ENCODE data around the gene KPTN. TPM values are rescaled to one million over a fixed set of nuclear protein-coding genes. Genes with fewer than 3 reads are reported as not detected.

KPTN gene
- total RNA-seq, 1 donor from 2014 or later = 12.0 TPM

DNA sequence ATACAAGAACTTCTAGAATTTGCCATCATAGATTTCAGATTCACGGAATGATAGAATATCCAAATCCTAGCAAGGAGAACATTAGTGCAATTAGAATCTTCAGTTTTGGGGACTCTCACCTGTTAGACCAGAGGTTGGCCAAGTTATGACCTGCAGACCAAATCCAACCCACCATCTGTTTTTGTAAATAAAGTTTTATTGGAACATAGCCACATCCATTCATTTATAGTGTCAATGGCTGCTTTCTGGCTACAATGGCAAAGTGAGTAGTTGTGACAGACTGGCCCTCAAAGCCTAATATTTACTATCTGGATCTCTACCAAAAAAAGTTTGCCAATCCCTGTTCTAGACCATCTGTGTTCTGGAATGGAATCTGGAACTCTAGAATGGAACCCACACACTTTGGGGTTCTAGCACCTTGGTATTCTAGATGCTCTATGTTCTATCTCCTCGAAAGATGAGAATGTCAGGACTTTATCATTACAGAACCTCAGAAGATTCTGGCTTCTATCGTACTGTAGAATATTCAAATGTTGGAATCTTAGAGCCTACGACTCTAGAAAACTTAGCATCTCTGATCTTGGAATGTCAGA lies 2.5 kb downstream of the KPTN start:
- Mint-ChIP-seq H3K36me3 (ENCODE audit: low read depth, unreplicated experiment) (peaks cover 7% of the 10 kb centered on the region), H3K27ac (ENCODE audit: unreplicated experiment) (no peak overlapping the region), H3K27me3 (ENCODE audit: unreplicated experiment) (peaks cover 9% of the 10 kb centered on the region), H3K4me1 (ENCODE audit: unreplicated experiment) (peaks cover 7% of the 10 kb centered on the region), H3K4me3 (ENCODE audit: unreplicated experiment) (no peak overlapping the region), H3K9me3 (ENCODE audit: unreplicated experiment) (no peaks in the 10 kb centered on the region)
- TF ChIP-seq, protein P1, sequence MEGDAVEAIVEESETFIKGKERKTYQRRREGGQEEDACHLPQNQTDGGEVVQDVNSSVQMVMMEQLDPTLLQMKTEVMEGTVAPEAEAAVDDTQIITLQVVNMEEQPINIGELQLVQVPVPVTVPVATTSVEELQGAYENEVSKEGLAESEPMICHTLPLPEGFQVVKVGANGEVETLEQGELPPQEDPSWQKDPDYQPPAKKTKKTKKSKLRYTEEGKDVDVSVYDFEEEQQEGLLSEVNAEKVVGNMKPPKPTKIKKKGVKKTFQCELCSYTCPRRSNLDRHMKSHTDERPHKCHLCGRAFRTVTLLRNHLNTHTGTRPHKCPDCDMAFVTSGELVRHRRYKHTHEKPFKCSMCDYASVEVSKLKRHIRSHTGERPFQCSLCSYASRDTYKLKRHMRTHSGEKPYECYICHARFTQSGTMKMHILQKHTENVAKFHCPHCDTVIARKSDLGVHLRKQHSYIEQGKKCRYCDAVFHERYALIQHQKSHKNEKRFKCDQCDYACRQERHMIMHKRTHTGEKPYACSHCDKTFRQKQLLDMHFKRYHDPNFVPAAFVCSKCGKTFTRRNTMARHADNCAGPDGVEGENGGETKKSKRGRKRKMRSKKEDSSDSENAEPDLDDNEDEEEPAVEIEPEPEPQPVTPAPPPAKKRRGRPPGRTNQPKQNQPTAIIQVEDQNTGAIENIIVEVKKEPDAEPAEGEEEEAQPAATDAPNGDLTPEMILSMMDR (IDR thresholded peaks at IDR 0.05; ENCODE audit: unreplicated experiment) = no peak
- no peak for DNase-seq (ENCODE audit: low spot score)

DNA sequence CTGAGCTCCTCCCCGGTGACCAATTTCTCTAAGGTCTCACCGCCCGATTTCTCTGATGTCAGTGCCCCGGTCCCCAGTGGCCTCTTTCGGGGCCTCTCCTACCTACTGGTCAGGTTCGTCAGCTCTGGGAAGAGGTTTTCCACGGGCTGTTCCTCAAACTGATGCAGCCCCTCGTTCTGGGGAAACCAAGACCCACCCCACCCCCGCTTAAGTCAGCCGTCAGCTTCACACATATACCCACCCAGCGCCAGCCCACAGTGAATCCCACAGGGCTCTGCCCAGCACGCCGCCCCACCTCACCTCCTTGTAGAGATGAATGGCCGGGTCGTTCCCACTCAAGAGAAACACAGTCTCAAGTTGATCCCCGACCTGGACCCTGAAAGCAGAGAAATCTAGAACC lies 3.4 kb downstream of the KPTN start:
- peaks cover 7% of the 10 kb centered on the region for H3K36me3 Mint-ChIP-seq (ENCODE audit: low read depth, unreplicated experiment)
- H3K4me3 Mint-ChIP-seq (ENCODE audit: unreplicated experiment) = no peak overlapping the region
- H3K27me3 Mint-ChIP-seq (ENCODE audit: unreplicated experiment) = peaks cover 5% of the 10 kb centered on the region
- H3K9me3 Mint-ChIP-seq (ENCODE audit: unreplicated experiment) = no peaks in the 10 kb centered on the region
- peaks cover 7% of the 10 kb centered on the region for H3K4me1 Mint-ChIP-seq (ENCODE audit: unreplicated experiment)
- H3K27ac Mint-ChIP-seq (ENCODE audit: unreplicated experiment) = no peak overlapping the region
- no peak for DNase-seq (ENCODE audit: low spot score)
- TF ChIP-seq, protein P1 (IDR thresholded peaks at IDR 0.05; ENCODE audit: unreplicated experiment) = no peak

DNA sequence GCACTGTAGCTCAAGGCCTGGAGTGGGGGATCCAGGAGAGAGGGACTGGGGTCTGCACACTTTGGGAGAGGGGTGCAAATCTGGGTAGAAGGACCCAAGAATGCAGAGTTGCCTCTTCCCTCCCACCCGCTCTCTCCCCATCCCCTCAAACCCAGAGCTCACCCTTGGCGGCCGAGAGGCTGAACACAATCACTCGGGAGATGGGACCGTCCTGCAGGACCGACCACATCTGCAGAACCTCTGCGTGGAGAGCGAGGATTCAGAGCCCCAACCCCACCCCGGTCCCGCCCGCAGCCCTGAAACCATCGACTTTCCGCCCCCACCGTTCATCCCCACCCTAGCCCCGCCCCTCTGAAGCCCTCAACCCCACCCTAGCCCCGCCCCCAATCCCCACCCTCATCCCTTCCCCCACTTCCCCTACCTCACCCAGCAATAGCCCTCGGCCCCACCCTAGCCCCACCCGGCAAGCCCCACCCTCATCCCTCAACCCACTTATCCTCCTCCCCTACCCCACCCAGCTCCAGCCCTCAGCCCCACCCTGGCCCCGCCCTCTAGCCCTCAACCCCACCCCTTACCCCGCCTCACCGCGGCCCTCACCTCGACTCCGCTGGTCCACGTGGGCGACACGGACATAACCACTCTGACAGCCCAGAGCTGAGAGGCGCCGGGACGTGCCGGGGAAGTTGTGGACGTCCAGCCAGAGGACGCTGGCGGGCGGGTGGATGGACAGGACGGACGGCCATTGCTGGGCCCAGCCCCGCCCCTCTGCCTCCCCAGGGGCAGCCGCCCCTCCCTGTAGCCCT lies 4.1 kb downstream of the KPTN start:
- no peak overlapping the region for H3K27ac Mint-ChIP-seq (ENCODE audit: unreplicated experiment)
- peaks cover 1% of the 10 kb centered on the region for H3K4me1 Mint-ChIP-seq (ENCODE audit: unreplicated experiment)
- H3K9me3 Mint-ChIP-seq (ENCODE audit: unreplicated experiment) = no peaks in the 10 kb centered on the region
- peaks cover 5% of the 10 kb centered on the region for H3K27me3 Mint-ChIP-seq (ENCODE audit: unreplicated experiment)
- no peak overlapping the region for H3K4me3 Mint-ChIP-seq (ENCODE audit: unreplicated experiment)
- peak; percentile 36 for DNase-seq (ENCODE audit: low spot score)
- H3K36me3 Mint-ChIP-seq (ENCODE audit: low read depth, unreplicated experiment) = peaks cover 4% of the 10 kb centered on the region
- TF ChIP-seq, protein P1 (IDR thresholded peaks at IDR 0.05; ENCODE audit: unreplicated experiment) = no peak

DNA sequence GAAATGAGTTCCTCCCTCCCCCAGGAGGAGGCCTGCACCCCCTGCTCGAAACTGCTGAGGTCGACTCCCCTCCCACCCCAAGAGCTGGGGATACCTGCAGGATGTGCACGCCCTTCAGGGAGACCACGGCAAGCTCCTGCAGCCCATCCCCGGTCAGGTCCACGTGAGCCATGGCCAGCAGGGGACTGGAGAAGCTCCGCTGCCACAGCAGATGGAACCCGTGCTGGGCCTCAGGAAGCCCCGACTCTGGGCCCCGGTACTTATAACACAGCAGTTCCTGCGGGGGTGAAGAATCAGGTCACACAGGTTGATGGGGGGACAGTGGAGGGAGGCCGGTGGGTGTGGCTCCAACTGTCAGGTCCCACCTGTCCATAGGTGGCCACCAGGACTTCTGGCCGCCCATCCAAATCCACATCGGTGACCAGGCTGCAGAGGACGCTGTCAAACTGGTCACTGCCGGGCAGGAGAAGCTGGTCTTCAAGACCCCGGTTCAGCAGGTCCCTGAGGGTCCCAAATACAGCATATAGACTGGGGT lies 7.5 kb downstream of the KPTN start:
- Mint-ChIP-seq H3K4me1 (ENCODE audit: unreplicated experiment) (peaks cover 3% of the 10 kb centered on the region), H3K27ac (ENCODE audit: unreplicated experiment) (no peak overlapping the region), H3K27me3 (ENCODE audit: unreplicated experiment) (peaks cover 7% of the 10 kb centered on the region), H3K9me3 (ENCODE audit: unreplicated experiment) (no peaks in the 10 kb centered on the region), H3K4me3 (ENCODE audit: unreplicated experiment) (no peak overlapping the region), H3K36me3 (ENCODE audit: low read depth, unreplicated experiment) (peaks cover 4% of the 10 kb centered on the region)
- TF ChIP-seq, protein P1 (IDR thresholded peaks at IDR 0.05; ENCODE audit: unreplicated experiment) = no peak
- no peak for DNase-seq (ENCODE audit: low spot score)

DNA sequence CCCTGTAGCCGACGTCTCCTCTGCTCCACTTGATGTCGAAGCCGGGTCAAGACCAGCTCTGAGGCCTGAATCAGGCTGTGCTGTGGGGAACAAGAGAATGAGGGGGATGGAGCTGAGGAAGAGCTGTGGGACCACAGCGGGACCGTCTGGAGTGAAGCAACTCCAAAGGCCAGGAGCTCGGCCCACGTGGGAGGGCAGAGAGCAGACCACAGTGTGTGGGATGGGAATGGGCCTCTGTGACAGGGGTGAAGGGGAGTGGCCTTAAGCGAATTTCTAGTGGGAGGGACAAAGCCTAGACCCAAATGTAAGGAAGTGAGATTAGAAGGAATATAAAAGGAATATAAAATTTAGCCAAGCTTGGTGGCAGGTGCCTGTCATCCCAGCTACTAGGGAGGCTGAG lies 8.6 kb downstream of the KPTN start:
- H3K27ac Mint-ChIP-seq (ENCODE audit: unreplicated experiment) = no peak overlapping the region
- TF ChIP-seq, protein P1 (IDR thresholded peaks at IDR 0.05; ENCODE audit: unreplicated experiment) = no peak
- H3K36me3 Mint-ChIP-seq (ENCODE audit: low read depth, unreplicated experiment) = peaks cover 4% of the 10 kb centered on the region
- DNase-seq (ENCODE audit: low spot score) = no peak
- peaks cover 9% of the 10 kb centered on the region for H3K27me3 Mint-ChIP-seq (ENCODE audit: unreplicated experiment)
- no peak overlapping the region for H3K4me3 Mint-ChIP-seq (ENCODE audit: unreplicated experiment)
- H3K9me3 Mint-ChIP-seq (ENCODE audit: unreplicated experiment) = no peaks in the 10 kb centered on the region
- H3K4me1 Mint-ChIP-seq (ENCODE audit: unreplicated experiment) = peaks cover 8% of the 10 kb centered on the region
